Activated naive CD8-positive, alpha-beta T cell treated with anti-CD3 and anti-CD28 coated beads, Interleukin-2, amount 50 U/mL, for 16 hours (primary cell): Measurements from ENCODE around the gene MS4A18.
"Not testable (repeated sequence)": the region's sequence is repeated elsewhere in the genome, so short reads cannot be mapped to it uniquely, and the experiment has no call there.

Experiments
- DNase-seq: peaks from one replicate; pipeline ENCODE4 v3.0.0-alpha.2; 2020; ENCODE audit warnings: low read depth, low spot score

The MS4A18 gene

GRCh38 chr11:60739114-60739513 is 14.6 kb downstream of the MS4A18 start:
- DNase-seq, result no peak

- DNase-seq, result no peak
These were observed 16.1 kb downstream of the MS4A18 start for GRCh38 chr11:60740573-60740972.

GRCh38 chr11:60741421-60741820 is 16.9 kb downstream of the MS4A18 start:
- DNase-seq, result no peak

GRCh38 chr11:60743058-60743457 is 18.5 kb downstream of the MS4A18 start:
- DNase-seq, result no peak

GRCh38 chr11:60744114-60744513 is 19.6 kb downstream of the MS4A18 start:
- no peak for DNase-seq

GRCh38 chr11:60747359-60747873 is 22.9 kb downstream of the MS4A18 start:
- DNase-seq, result no peak

- DNase-seq, result no peak
These were observed 23.7 kb downstream of the MS4A18 start for GRCh38 chr11:60748225-60748624.

GRCh38 chr11:60748821-60749220 is 24.3 kb downstream of the MS4A18 start:
- DNase-seq, result no peak

GRCh38 chr11:60750911-60751310 is 26.4 kb downstream of the MS4A18 start:
- no peak for DNase-seq

- DNase-seq, result no peak
These were observed 28.8 kb downstream of the MS4A18 start for GRCh38 chr11:60753309-60753708.

- DNase-seq, result no peak
These were observed 30.4 kb downstream of the MS4A18 start for GRCh38 chr11:60754887-60755286.

GRCh38 chr11:60756307-60757032 is 31.9 kb downstream of the MS4A18 start, which contains the start of gene MS4A15:
Gene MS4A15, plus strand, starts transcription at chr11:60756867. Its CDS starts 6,867 bp downstream, at chr11:60763734.
- no peak for DNase-seq

- no peak for DNase-seq
These were observed 32.8 kb downstream of the MS4A18 start for GRCh38 chr11:60757231-60757800.

- not testable (repeated sequence) for DNase-seq
These were observed 34.2 kb downstream of the MS4A18 start for GRCh38 chr11:60758671-60759070.

GRCh38 chr11:60759438-60760225 is 35.1 kb downstream of the MS4A18 start:
- DNase-seq, result not testable (repeated sequence)

- DNase-seq, result no peak
These were observed 37.1 kb downstream of the MS4A18 start for GRCh38 chr11:60761436-60762190.

- no peak for DNase-seq
These were observed 38.6 kb downstream of the MS4A18 start for GRCh38 chr11:60762851-60763691.

- no peak for DNase-seq
These were observed 39.3 kb downstream of the MS4A18 start for GRCh38 chr11:60763692-60764369.

- no peak for DNase-seq
These were observed 40.4 kb downstream of the MS4A18 start for GRCh38 chr11:60764879-60765278.

GRCh38 chr11:60765355-60765754 is 40.8 kb downstream of the MS4A18 start:
- no peak for DNase-seq
